PC-9 (cell line): ENCODE data around the gene THAP8. TPM values are rescaled to one million over a fixed set of nuclear protein-coding genes. Genes with fewer than 3 reads are reported as not detected.

ENCODE experiments used
- BruUV-seq: library from RNA; stranded (reverse); fragments of 400-500 nt; replicated peaks from 2 replicates; lab custom pipeline; 2021; lab: Mats Ljungman, UMichigan
- CTCF ChIA-PET: fragments of 300-600 bp; sonication (Branson Sonifier 250); formaldehyde crosslinking; loops from one replicate; lab custom pipeline; 2022; ENCODE audit warnings: antibody characterized with exemption; lab: Charles Lee
- POLR2A ChIA-PET: fragments of 300-600 bp; sonication (Branson Sonifier 250); formaldehyde crosslinking; loops from one replicate; lab custom pipeline; 2022; ENCODE audit warnings: antibody characterized with exemption; ENCODE audit not compliant: unreplicated experiment; lab: Charles Lee
- DNase-seq, 2 experiments: peaks; one replicate each; pipeline versions ENCODE4 v3.0.0 to v3.0.0-alpha.2; 2015 to 2022; ENCODE audit warnings: mixed read lengths in 1 of 2
- H2AFZ ChIP-seq: fragments of 200-600 bp; sonication (generic); 2 replicates; pipeline ENCODE4 v1.8.1; 2017; ENCODE audit warnings: antibody characterized with exemption
- H3F3A ChIP-seq: fragments of 200-600 bp; sonication (generic); 2 replicates; pipeline ENCODE4 v1.8.1; 2017; ENCODE audit warnings: antibody characterized with exemption, mild to moderate bottlenecking, low read depth; ENCODE audit not compliant: insufficient read depth
- H3K27ac ChIP-seq: fragments of 200-600 bp; sonication (generic); 2 replicates; pipeline ENCODE4 v1.6.1; 2016; ENCODE audit warnings: mixed run types
- H3K27me3 ChIP-seq: fragments of 200-600 bp; sonication (generic); 2 replicates; pipeline ENCODE4 v1.6.1; 2016; ENCODE audit warnings: low read depth, mixed run types; ENCODE audit not compliant: insufficient read depth
- H3K36me3 ChIP-seq: fragments of 200-600 bp; sonication (generic); 2 replicates; pipeline ENCODE4 v1.6.1; 2016; ENCODE audit warnings: low read depth, mixed run types
- H3K4me1 ChIP-seq: fragments of 200-600 bp; sonication (generic); replicated peaks from 2 replicates; pipeline ENCODE4 v1.6.1; 2016; ENCODE audit warnings: mixed run types; ENCODE audit not compliant: insufficient read depth
- H3K4me2 ChIP-seq: fragments of 200-600 bp; sonication (generic); 2 replicates; pipeline ENCODE4 v1.6.1; 2017; ENCODE audit warnings: mixed run types
- H3K4me3 ChIP-seq: fragments of 200-600 bp; sonication (generic); 2 replicates; pipeline ENCODE4 v1.6.1; 2016; ENCODE audit warnings: mixed run types
- H3K79me2 ChIP-seq: fragments of 200-600 bp; sonication (generic); 2 replicates; pipeline ENCODE4 v1.6.1; 2017; ENCODE audit warnings: low read depth, mixed run types
- H3K9me2 ChIP-seq: fragments of 200-600 bp; sonication (generic); 2 replicates; pipeline ENCODE4 v1.8.1; 2017; ENCODE audit warnings: mild to moderate bottlenecking; ENCODE audit not compliant: insufficient read depth
- H3K9me3 ChIP-seq: fragments of 200-600 bp; sonication (generic); 2 replicates; pipeline ENCODE4 v1.8.1; 2016; ENCODE audit warnings: low read depth; ENCODE audit not compliant: insufficient read depth
- H4K20me1 ChIP-seq: fragments of 200-600 bp; sonication (generic); 2 replicates; pipeline ENCODE4 v1.8.1; 2017; ENCODE audit not compliant: insufficient read depth
- EZH2 ChIP-seq: fragments of 200-600 bp; sonication (generic); IDR thresholded peaks from 2 replicates; pipeline ENCODE4 v1.8.0; 2017; ENCODE audit warnings: antibody characterized with exemption, low read depth
- intact Hi-C: fragments of 100-400 bp; cut with micrococcal nuclease; formaldehyde crosslinking; loops from one replicate; pipeline ENCODE4 v1.10.0; 2022; ENCODE audit not compliant: unreplicated experiment
- total RNA-seq: library from RNA; stranded (reverse); gene quantifications from 2 replicates; pipeline ENCODE4 v1.2.3, GENCODE V29; 2021
- TF ChIP-seq, protein P1 (sequence below): fragments of 200-600 bp; sonication (generic); conservative IDR thresholded peaks from 2 replicates; pipeline ENCODE4 v1.6.1; 2017; ENCODE audit warnings: mixed run types, antibody characterized with exemption, mild to moderate bottlenecking, moderate library complexity

The THAP8 gene
- total RNA-seq, 1 experiment from 2014 or later = 5.2 TPM

DNA sequence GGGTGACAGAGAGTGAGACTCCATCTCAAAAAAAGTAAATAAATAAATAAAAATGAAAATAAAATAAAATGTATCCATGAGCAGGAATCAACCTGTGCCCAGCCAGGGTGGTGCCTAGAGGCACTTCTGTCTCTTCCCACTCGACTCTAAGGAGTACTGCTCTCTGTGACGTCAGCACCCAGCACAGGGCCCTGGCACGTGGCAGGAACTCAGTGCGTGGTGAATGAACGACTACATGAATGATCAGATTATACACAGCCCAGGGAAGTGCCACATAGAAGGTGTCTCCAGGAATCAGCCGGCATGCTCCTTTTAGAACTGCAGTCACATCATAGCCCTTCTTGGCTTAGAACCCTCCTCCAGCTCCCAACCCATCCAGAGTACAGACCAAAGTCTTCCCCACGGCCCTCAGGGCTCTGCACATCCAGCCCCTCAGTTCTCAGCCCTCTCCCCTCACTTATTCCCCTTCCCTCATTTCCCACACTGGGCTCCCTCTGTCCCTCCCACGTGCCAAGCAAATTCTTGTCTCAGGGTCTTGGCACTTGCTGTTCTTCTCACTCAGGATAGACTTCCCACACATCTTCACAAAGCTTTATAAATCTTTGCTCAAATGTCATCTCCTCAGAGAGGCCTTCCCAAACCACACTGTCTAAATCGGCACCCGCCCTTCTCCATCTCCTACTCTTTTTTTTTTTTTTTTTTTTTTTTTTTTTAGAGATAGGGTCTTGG is 25.6 kb downstream of the THAP8 start:
- Histone ChIP-seq H3K27me3 (no peaks in the 10 kb centered on the region), H3K79me2 (no peaks in the 10 kb centered on the region), H3F3A (no peaks in the 10 kb centered on the region), H3K4me1 (no peaks in the 10 kb centered on the region), H3K36me3 (no peaks in the 10 kb centered on the region), H2AFZ (no peak overlapping the region), H3K9me2 (no peaks in the 10 kb centered on the region), H3K27ac (no peak overlapping the region), H3K4me2 (no peak overlapping the region), H3K4me3 (no peak overlapping the region), H3K9me3 (no peaks in the 10 kb centered on the region), H4K20me1 (no peaks in the 10 kb centered on the region)
- ChIA-PET POLR2A (no interaction called here), CTCF (no interaction called here)
- DNase-seq = no peak
- intact Hi-C loops = no loop called here
- BruUV-seq = no TSS peak
- TF ChIP-seq EZH2 = no peak
- TF ChIP-seq, protein P1, sequence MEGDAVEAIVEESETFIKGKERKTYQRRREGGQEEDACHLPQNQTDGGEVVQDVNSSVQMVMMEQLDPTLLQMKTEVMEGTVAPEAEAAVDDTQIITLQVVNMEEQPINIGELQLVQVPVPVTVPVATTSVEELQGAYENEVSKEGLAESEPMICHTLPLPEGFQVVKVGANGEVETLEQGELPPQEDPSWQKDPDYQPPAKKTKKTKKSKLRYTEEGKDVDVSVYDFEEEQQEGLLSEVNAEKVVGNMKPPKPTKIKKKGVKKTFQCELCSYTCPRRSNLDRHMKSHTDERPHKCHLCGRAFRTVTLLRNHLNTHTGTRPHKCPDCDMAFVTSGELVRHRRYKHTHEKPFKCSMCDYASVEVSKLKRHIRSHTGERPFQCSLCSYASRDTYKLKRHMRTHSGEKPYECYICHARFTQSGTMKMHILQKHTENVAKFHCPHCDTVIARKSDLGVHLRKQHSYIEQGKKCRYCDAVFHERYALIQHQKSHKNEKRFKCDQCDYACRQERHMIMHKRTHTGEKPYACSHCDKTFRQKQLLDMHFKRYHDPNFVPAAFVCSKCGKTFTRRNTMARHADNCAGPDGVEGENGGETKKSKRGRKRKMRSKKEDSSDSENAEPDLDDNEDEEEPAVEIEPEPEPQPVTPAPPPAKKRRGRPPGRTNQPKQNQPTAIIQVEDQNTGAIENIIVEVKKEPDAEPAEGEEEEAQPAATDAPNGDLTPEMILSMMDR = no peak

DNA sequence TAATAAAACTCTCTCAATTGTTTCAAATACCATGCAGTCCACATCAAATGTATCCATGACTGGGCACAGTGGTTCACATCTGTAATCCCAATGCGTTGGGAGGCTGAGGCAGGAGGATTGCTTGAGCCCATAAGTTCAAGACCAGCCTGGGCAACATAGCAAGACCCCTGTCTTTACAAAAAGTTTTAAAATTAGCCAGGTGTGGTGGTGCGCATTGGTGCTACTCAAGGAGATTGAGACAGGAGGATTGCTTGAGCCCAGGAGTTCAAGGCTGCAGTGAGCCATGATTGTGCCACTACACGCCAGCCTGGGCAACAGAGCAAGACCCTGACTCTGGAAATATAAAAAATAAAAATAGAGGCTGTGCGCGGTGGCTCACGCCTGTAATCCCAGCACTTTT is 26.4 kb downstream of the THAP8 start:
- CTCF ChIA-PET = no interaction called here

DNA sequence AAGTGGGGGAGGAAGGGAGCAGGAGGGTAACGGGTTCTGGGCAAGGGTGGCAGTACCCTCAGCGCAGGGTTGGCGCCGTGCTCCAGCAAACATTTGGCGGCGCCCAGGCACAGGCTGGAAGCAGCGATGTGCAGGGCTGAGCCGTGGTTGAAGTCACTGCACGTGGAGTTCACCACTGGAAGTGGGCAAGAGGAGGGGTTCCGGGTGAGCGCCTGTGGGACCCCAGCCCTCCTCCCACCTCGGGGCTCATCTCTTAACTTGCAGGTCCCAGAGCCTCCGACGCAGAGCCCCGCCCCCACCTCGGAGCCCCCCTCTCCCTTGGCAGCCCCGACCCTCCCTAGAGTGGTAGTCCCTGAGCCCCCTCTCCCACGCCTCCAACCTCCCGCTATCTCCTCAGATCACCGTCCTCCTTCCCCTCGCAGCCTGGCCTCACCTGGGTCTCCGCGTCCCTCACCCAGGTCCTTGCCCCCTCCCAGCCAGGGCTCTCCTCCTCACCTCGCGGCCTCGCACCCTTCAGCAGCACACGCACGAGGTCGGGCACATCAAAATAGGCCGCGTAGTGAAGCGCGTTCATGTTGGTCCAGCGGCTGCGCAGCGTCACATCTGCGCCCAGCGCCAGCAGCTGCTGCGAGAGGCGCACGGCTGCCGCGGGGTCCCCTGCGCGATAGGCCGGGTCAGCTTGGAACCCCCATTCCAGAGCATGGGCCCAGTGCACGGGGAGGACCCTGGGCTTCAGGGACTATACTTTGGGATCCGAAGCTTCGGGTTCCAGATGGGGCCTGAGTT is 27.8 kb downstream of the THAP8 start:
- Histone ChIP-seq H3K27me3 (no peaks in the 10 kb centered on the region), H3K36me3 (no peaks in the 10 kb centered on the region), H3K79me2 (no peaks in the 10 kb centered on the region), H3K4me1 (no peaks in the 10 kb centered on the region), H2AFZ (no peak overlapping the region), H3K4me2 (no peak overlapping the region), H3K27ac (no peak overlapping the region), H3F3A (no peaks in the 10 kb centered on the region), H3K9me2 (no peaks in the 10 kb centered on the region), H3K4me3 (no peak overlapping the region), H4K20me1 (no peaks in the 10 kb centered on the region), H3K9me3 (no peaks in the 10 kb centered on the region)
- intact Hi-C loops = no loop called here
- DNase-seq = no peak
- TF ChIP-seq, protein P1 = no peak
- TF ChIP-seq EZH2 = no peak
- BruUV-seq = no TSS peak
- ChIA-PET CTCF (no interaction called here), POLR2A (no interaction called here)

More for the DNA sequence above, 26.4 kb downstream of the THAP8 start:
- H2AFZ ChIP-seq = no peak overlapping the region
- no peaks in the 10 kb centered on the region for H3K27me3 ChIP-seq
- H3K4me1 ChIP-seq = no peaks in the 10 kb centered on the region
- POLR2A ChIA-PET = no interaction called here
- no peaks in the 10 kb centered on the region for H3K9me3 ChIP-seq
- no peak overlapping the region for H3K4me3 ChIP-seq
- H3K9me2 ChIP-seq = no peaks in the 10 kb centered on the region
- no peak overlapping the region for H3K4me2 ChIP-seq
- no peak for DNase-seq
- H3K79me2 ChIP-seq = no peaks in the 10 kb centered on the region
- BruUV-seq = no TSS peak
- intact Hi-C loops = no loop called here
- H3K27ac ChIP-seq = no peak overlapping the region
- no peaks in the 10 kb centered on the region for H3F3A ChIP-seq
- no peaks in the 10 kb centered on the region for H3K36me3 ChIP-seq
- no peak for TF ChIP-seq EZH2
- TF ChIP-seq, protein P1 = no peak
- H4K20me1 ChIP-seq = no peaks in the 10 kb centered on the region
